Neutrophil (primary cell): ENCODE data around the gene FAF1.
"Not testable (repeated sequence)": the region's sequence is repeated elsewhere in the genome, so short reads cannot be mapped to it uniquely, and the experiment has no call there.

Experiments
- H3K27ac ChIP-seq: fragments of 200-600 bp; sonication (generic); 2 replicates; pipeline ENCODE4 v1.5.1; 2016; ENCODE audit warnings: mild to moderate bottlenecking, moderate library complexity
- H3K27me3 ChIP-seq: fragments of 200-600 bp; sonication (generic); 2 replicates; pipeline ENCODE4 v1.6.0; 2016; ENCODE audit warnings: mild to moderate bottlenecking
- H3K36me3 ChIP-seq: fragments of 200-600 bp; sonication (generic); 2 replicates; pipeline ENCODE4 v1.5.1; 2017
- H3K4me1 ChIP-seq, 2 experiments: fragments of 200-600 bp in 1 of 2; sonication (generic) in 1 of 2; 1 replicate in 1 of 2; 2 replicates in 1 of 2; pipeline versions ENCODE4 v1.5.1 to v1.6.1; 2013 to 2016; ENCODE audit warnings: low read depth in 1 of 2, low read length in 1 of 2, mild to moderate bottlenecking in 1 of 2, moderate library complexity in 1 of 2; ENCODE audit not compliant: control insufficient read depth in 1 of 2, insufficient read depth in 1 of 2
- H3K4me3 ChIP-seq, 2 experiments: fragments of 200-600 bp in 1 of 2; sonication (generic) in 1 of 2; 1 replicate in 1 of 2; 2 replicates in 1 of 2; pipeline ENCODE4 v1.5.1; 2013 to 2016; ENCODE audit warnings: low read depth in 1 of 2, low read length in 1 of 2, mild to moderate bottlenecking in 1 of 2, moderate library complexity in 1 of 2
- H3K9me3 ChIP-seq: fragments of 200-600 bp; sonication (generic); 2 replicates; pipeline ENCODE4 v1.5.1; 2016
- CTCF ChIP-seq: fragments of 200-600 bp; sonication (generic); IDR thresholded peaks from 2 replicates; pipeline ENCODE4 v1.5.1; 2016; ENCODE audit warnings: antibody characterized with exemption

FAF1 gene

DNA sequence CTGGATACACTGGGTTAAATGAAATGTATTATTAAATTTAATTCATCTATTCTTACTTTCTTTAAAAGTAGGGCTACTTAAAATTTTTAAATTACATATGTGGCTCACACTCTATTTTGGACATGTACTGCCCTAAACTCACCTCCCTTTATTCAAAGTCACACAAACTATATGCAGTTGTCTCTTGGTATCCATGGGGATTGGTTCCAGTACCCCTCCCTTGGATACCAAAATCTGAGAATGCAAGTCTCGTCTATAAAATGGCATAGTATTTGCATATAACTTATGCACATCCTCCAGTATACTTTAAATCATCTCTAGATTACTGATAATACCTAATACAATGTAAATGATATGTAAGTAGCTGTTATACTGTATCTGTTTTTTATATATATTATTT, 57.6 kb downstream of the FAF1 start:
- Histone ChIP-seq H3K4me3 (no peak overlapping the region), H3K27me3 (no peaks in the 10 kb centered on the region), H3K4me1 (peaks cover 0 to 6% of the 10 kb centered on the region in 2 experiments), H3K36me3 (no peaks in the 10 kb centered on the region), H3K27ac (no peak overlapping the region), H3K9me3 (no peaks in the 10 kb centered on the region)
- TF ChIP-seq CTCF = no peak

- TF ChIP-seq CTCF = no peak
- Histone ChIP-seq H3K4me1 (peaks cover 0 to 6% of the 10 kb centered on the region in 2 experiments), H3K27me3 (no peaks in the 10 kb centered on the region), H3K9me3 (no peaks in the 10 kb centered on the region), H3K4me3 (no peak overlapping the region), H3K36me3 (no peaks in the 10 kb centered on the region), H3K27ac (no peak overlapping the region)
Measured at GRCh38 chr1:50901872-50902271, 58.2 kb downstream of the FAF1 start.

DNA sequence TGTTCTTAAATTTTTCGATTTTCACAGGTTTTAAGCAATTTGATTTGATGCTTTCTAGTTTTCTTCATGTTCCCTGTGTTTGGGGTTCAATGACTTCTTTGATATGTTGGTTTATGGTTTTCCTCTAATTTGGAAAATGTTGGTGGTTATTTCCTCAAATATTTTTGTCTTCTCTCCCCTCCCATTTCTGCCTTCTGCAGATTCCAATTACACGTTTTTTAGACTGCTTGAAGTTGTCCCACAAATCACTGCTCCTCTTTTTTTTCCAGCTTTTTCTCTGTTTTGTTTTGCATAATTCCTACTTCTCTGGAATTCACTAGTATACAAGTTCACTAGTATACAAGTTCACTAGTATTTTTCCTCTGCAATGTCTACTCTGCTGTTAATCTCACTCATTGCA, 61.3 kb downstream of the FAF1 start:
- H3K4me1 ChIP-seq = peaks cover 0 to 6% of the 10 kb centered on the region in 2 experiments
- H3K36me3 ChIP-seq = no peaks in the 10 kb centered on the region

DNA sequence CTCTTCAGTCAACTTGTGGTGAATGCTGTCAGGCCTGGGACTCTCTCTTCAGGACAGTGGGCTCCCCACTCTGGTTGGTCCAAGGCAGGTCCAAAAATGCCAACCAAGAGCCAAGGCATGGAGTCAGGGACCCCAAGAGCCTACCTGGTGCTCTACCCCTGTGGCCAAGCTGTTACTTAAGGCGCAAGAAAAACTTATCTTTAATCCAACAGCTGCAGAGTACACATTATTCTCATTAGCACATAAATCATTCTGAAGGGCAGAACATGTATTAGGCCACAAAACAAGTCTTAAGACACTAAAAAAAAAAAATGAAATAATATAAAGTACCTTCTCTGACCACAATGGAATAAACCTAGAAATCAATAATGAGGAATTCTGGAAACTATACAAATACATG, 65.7 kb downstream of the FAF1 start:
- H3K27me3 ChIP-seq = no peaks in the 10 kb centered on the region
- TF ChIP-seq CTCF = no peak
- no peaks in the 10 kb centered on the region for H3K36me3 ChIP-seq
- H3K4me1 ChIP-seq = no peaks in the 10 kb centered on the region
- no peak overlapping the region for H3K4me3 ChIP-seq
- no peak overlapping the region for H3K27ac ChIP-seq
- no peaks in the 10 kb centered on the region for H3K9me3 ChIP-seq

More for the DNA sequence above, 61.3 kb downstream of the FAF1 start:
- H3K27me3 ChIP-seq = no peaks in the 10 kb centered on the region
- no peak overlapping the region for H3K4me3 ChIP-seq
- H3K9me3 ChIP-seq = no peaks in the 10 kb centered on the region
- H3K27ac ChIP-seq = no peak overlapping the region
- TF ChIP-seq CTCF = no peak

DNA sequence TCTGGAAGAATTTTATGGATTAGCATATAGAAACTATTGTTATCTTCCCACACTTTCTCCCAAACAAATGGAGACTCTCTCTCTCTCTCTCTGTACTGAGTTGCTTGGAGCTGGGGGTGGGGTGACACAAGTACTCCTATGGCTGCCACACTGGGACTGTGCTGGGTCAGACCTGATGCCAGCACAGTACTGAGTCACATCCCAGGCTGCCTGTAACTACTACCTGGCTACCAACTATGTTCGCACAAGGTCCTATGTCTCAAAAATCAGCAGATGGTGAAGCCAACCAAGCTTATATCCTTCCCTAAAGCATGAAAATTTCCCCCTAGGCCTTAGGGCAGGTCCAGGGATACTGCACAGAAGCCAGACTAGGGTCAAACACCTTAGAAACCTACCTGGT, 66.6 kb downstream of the FAF1 start:
- no peaks in the 10 kb centered on the region for H3K9me3 ChIP-seq
- H3K27me3 ChIP-seq = no peaks in the 10 kb centered on the region
- H3K27ac ChIP-seq = no peak overlapping the region
- no peak overlapping the region for H3K4me3 ChIP-seq
- H3K36me3 ChIP-seq = no peaks in the 10 kb centered on the region
- no peak for TF ChIP-seq CTCF
- no peaks in the 10 kb centered on the region for H3K4me1 ChIP-seq

DNA sequence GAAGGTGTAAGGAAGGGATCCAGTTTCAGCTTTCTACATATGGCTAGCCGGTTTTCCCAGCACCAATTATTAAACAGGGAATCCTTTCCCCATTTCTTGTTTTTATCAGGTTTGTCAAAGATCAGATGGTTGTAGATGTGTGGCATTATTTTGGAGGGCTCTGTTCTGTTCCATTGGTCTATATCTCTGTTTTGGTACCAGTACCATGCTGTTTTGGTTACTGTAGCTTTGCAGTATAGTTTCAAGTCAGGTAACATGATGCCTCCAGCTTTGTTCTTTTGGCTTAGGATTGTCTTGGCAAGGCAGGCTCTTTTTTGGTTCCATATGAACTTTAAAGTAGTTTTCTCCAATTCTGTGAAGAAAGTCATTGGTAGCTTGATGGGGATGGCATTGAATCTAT, 72.5 kb downstream of the FAF1 start:
- not testable (repeated sequence) for H3K27ac ChIP-seq, H3K27me3 ChIP-seq, H3K4me1 ChIP-seq, H3K4me3 ChIP-seq, H3K9me3 ChIP-seq, H3K36me3 ChIP-seq
